HG02571 (cell line): ENCODE results near the gene DCST1.

Source experiments
- ATAC-seq: cut with Tn5 transposase; IDR thresholded peaks from one replicate; pipeline ENCODE4 v1.9.1; 2021; ENCODE audit warnings: mild to moderate bottlenecking, moderate library complexity; ENCODE audit not compliant: unreplicated experiment

DCST1 gene

GRCh38 chr1:155070721-155071569, 37.3 kb downstream of the DCST1 start:
- ATAC-seq, result no peak

GRCh38 chr1:155071701-155072100, 38.1 kb downstream of the DCST1 start:
- ATAC-seq, result no peak

GRCh38 chr1:155072531-155073289, 39.1 kb downstream of the DCST1 start:
- ATAC-seq, result no peak

GRCh38 chr1:155073377-155074242, 40.0 kb downstream of the DCST1 start:
- ATAC-seq, result no peak

- no peak for ATAC-seq
Measured at GRCh38 chr1:155075535-155075934, 41.9 kb downstream of the DCST1 start.

GRCh38 chr1:155076371-155076770, 42.7 kb downstream of the DCST1 start:
- ATAC-seq, result no peak

GRCh38 chr1:155077346-155077745, 43.7 kb downstream of the DCST1 start:
- ATAC-seq, result no peak

- ATAC-seq, result no peak
Measured at GRCh38 chr1:155077758-155078445, 44.3 kb downstream of the DCST1 start.

- ATAC-seq, result no peak
Measured at GRCh38 chr1:155078469-155079209, 45.0 kb downstream of the DCST1 start, which contains the start of gene EFNA3. Gene EFNA3 (plus strand): TSS chr1:155078837. CDS start chr1:155078942, 105 bp downstream.

- ATAC-seq, result no peak
Measured at GRCh38 chr1:155079210-155079486, 45.5 kb downstream of the DCST1 start.

- no peak for ATAC-seq
Measured at GRCh38 chr1:155079487-155080311, 46.1 kb downstream of the DCST1 start.

- ATAC-seq, result no peak
Measured at GRCh38 chr1:155080312-155081228, 46.9 kb downstream of the DCST1 start.

- ATAC-seq, result no peak
Measured at GRCh38 chr1:155081472-155082300, 48.1 kb downstream of the DCST1 start.

GRCh38 chr1:155082301-155083051, 48.9 kb downstream of the DCST1 start:
- ATAC-seq, result no peak

GRCh38 chr1:155083052-155083541, 49.5 kb downstream of the DCST1 start:
- ATAC-seq, result no peak
